K562 (cell line): ENCODE data around the gene ERMARD. TPM values are rescaled to one million over a fixed set of nuclear protein-coding genes. Genes with fewer than 3 reads are reported as not detected.

Experiments
- CTCFL ChIP-seq: IDR thresholded peaks from 2 replicates; pipeline ENCODE4 v1.6.1; 2011; ENCODE audit warnings: borderline replicate concordance, low read depth, mild to moderate bottlenecking, moderate library complexity, low read length; ENCODE audit not compliant: insufficient read depth, poor library complexity, severe bottlenecking
- NELFE ChIP-seq: IDR thresholded peaks from 2 replicates; pipeline ENCODE4 v1.6.1; 2011; ENCODE audit warnings: mild to moderate bottlenecking; ENCODE audit not compliant: insufficient read depth, insufficient read length
- RBFOX2 ChIP-seq: fragments of 200-400 bp; formaldehyde crosslinking; IDR thresholded peaks from 2 replicates; pipeline ENCODE4 v1.6.1; 2017; ENCODE audit warnings: low read depth, mild to moderate bottlenecking, low read length, moderate library complexity
- ZBTB11 ChIP-seq, 3 experiments: fragments of 200-800 bp in 1 of 3; fragments of 250-450 bp in 1 of 3; fragments of 450-650 bp in 1 of 3; sonication (Bioruptor Pico) in 1 of 3; sonication (Bioruptor generic) in 1 of 3; formaldehyde crosslinking in 1 of 3; IDR thresholded peaks; 2 replicates each; pipeline versions ENCODE4 v1.6.1 to v1.8.0; 2016 to 2022; ENCODE audit warnings: mild to moderate bottlenecking in 2 of 3, missing genetic modification characterization in 2 of 3, missing compliant biosample characterization in 1 of 3, moderate library complexity in 1 of 3
- ZNF280B ChIP-seq: fragments of 250-450 bp; sonication (Bioruptor Pico); IDR thresholded peaks from 2 replicates; pipeline ENCODE4 v1.5.1; 2021; ENCODE audit warnings: mild to moderate bottlenecking
- ZNF408 ChIP-seq: fragments of 250-450 bp; sonication (Bioruptor Pico); IDR thresholded peaks from 2 replicates; pipeline ENCODE4 v1.4.0; 2020; ENCODE audit warnings: low read depth, mild to moderate bottlenecking, moderate library complexity
- polyA plus RNA-seq, 8 experiments: library from polyadenylated mRNA; depleted of rRNA in 4 of 8; stranded (reverse) in 5 of 8; unstranded in 3 of 8; fragments of >200 nt; fragmentation: Nextera tagmentation in 2 of 8; fragmentation: Illumina TruSeq in 1 of 8; extraction: Ambion mirVana in 2 of 8; extraction: Trizol in 1 of 8; gene quantifications; 2 replicates each; pipeline versions ENCODE4 v1.2.1 to v1.2.3, GENCODE V29; 2011 to 2014; ENCODE audit warnings: inconsistent platforms in 1 of 8, missing spikeins in 1 of 8
- total RNA-seq, 7 experiments: library from RNA; depleted of rRNA in 6 of 7; stranded (reverse); fragments of >200 nt in 6 of 7; fragmentation: Illumina TruSeq in 2 of 7; extraction: Trizol in 2 of 7; gene quantifications; 2 replicates each; pipeline versions ENCODE4 v1.2.1 to v1.2.3, GENCODE V29; 2011 to 2021; ENCODE audit warnings: low replicate concordance in 1 of 7

The ERMARD gene
- total and polyA plus RNA-seq, 9 of the 15 experiments (the other 6 are each of a cell fraction or from before 2014, with no cell fraction given) = 14.5 to 68.6 (median 27.7) TPM

GRCh38 chr6:169811072-169811471 is 59.6 kb downstream of the ERMARD start (continued):
- TF ChIP-seq NELFE (no peak), CTCFL (no peak), ZNF280B (CRISPR knock-in tag) (no peak), RBFOX2 (no peak), ZNF408 (no peak), ZBTB11 (CRISPR knock-in tag; IDR thresholded peaks at IDR 0.05) (no peak)
